Measurements from ENCODE around the gene FAM174B.

FAM174B gene

GRCh38 chr15:92651877-92652575 lies 3.5 kb downstream of the FAM174B start:
- no peak overlapping the region for H3K27ac ChIP-seq (ENCODE audit: low read depth, low read length)
- no peaks in the 10 kb centered on the region for H3K9me3 ChIP-seq (ENCODE audit: low read length)
- H3K4me1 ChIP-seq (ENCODE audit: insufficient read depth, low read length): peaks cover 31% of the 10 kb centered on the region
- H3K27me3 ChIP-seq (ENCODE audit: control insufficient read depth in 1 of 2, insufficient read depth in 2 of 2, low read length in 2 of 2): no peaks in the 10 kb centered on the region
- no peak overlapping the region for H3K4me3 ChIP-seq (ENCODE audit: low read depth in 1 of 2, low read length in 2 of 2)
- H3K9ac ChIP-seq (ENCODE audit: low read length): no peak overlapping the region
- H3K36me3 ChIP-seq (ENCODE audit: insufficient read depth, low read length): no peaks in the 10 kb centered on the region

- Histone ChIP-seq H3K27me3 (ENCODE audit: control insufficient read depth in 1 of 2, insufficient read depth in 2 of 2, low read length in 2 of 2) (no peaks in the 10 kb centered on the region), H3K9ac (ENCODE audit: low read length) (no peak overlapping the region), H3K9me3 (ENCODE audit: low read length) (no peaks in the 10 kb centered on the region), H3K4me1 (ENCODE audit: insufficient read depth, low read length) (peaks cover 27% of the 10 kb centered on the region), H3K36me3 (ENCODE audit: insufficient read depth, low read length) (no peaks in the 10 kb centered on the region), H3K27ac (ENCODE audit: low read depth, low read length) (no peak overlapping the region), H3K4me3 (ENCODE audit: low read depth in 1 of 2, low read length in 2 of 2) (no peak overlapping the region)
These were observed 4.6 kb downstream of the FAM174B start for GRCh38 chr15:92650966-92651365.

DNA sequence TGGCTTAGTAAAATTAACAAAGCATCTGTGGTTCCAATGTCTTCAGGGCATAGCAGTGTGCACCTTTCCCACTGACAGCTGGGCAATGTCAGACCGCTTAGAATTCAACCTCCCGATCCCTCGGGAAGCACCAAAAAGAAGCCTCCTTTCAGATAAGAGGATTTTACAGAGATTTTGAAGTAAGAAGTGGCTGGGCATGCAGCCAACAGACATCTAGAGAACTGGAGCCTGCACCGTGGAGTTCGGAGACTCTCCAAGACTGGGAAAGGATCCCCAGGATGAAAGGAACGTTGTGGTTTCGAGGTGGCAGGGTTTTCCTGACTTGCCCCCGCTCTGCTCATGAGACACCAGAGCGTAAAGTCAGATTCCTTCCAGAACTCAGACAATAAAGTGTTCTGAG lies 5.3 kb downstream of the FAM174B start:
- Histone ChIP-seq H3K36me3 (ENCODE audit: insufficient read depth, low read length) (no peaks in the 10 kb centered on the region), H3K9me3 (ENCODE audit: low read length) (no peaks in the 10 kb centered on the region), H3K27me3 (ENCODE audit: control insufficient read depth in 1 of 2, insufficient read depth in 2 of 2, low read length in 2 of 2) (no peaks in the 10 kb centered on the region), H3K9ac (ENCODE audit: low read length) (no peak overlapping the region), H3K27ac (ENCODE audit: low read depth, low read length) (no peak overlapping the region), H3K4me1 (ENCODE audit: insufficient read depth, low read length) (peaks cover 25% of the 10 kb centered on the region), H3K4me3 (ENCODE audit: low read depth in 1 of 2, low read length in 2 of 2) (no peak overlapping the region)

- Histone ChIP-seq H3K9me3 (ENCODE audit: low read length) (no peaks in the 10 kb centered on the region), H3K36me3 (ENCODE audit: insufficient read depth, low read length) (no peaks in the 10 kb centered on the region), H3K27ac (ENCODE audit: low read depth, low read length) (no peak overlapping the region), H3K9ac (ENCODE audit: low read length) (no peak overlapping the region), H3K27me3 (ENCODE audit: control insufficient read depth in 1 of 2, insufficient read depth in 2 of 2, low read length in 2 of 2) (no peaks in the 10 kb centered on the region), H3K4me1 (ENCODE audit: insufficient read depth, low read length) (peaks cover 15% of the 10 kb centered on the region), H3K4me3 (ENCODE audit: low read depth in 1 of 2, low read length in 2 of 2) (no peak overlapping the region)
These were observed 7.2 kb downstream of the FAM174B start for GRCh38 chr15:92648190-92648875.

DNA sequence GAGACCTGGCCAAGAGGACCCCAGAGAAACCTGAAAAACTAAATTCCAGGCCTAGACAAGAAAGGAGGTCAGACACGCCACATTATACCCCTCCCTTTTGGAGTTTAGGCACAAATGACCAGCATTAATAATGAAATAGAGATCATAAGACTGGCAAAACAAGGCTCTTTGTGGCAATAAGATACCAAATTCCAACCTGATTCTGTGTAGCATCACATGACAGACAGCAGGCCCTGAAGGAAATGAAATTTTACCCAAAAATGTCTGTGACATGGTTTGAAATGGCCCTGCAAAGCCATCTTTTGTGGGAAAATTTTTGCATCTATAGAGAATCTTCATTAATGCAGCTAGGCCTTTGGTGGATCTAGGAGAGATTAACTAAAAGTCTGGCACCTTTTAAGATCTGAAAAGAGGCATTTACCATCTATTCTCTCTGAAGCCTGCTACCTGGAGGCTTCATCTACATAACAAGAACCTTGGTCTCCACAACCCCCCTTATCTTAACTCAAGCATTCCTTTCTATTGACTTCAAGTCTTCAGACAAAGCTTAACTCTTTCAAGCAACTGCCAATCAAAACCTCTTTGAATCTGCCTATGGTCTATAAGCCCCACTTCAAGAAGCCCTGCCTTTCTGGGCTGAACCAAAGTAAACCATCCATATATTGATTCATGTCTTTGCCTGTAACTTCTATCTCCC lies 8.0 kb downstream of the FAM174B start:
- H3K9ac ChIP-seq (ENCODE audit: low read length): no peak overlapping the region
- no peaks in the 10 kb centered on the region for H3K36me3 ChIP-seq (ENCODE audit: insufficient read depth, low read length)
- no peaks in the 10 kb centered on the region for H3K9me3 ChIP-seq (ENCODE audit: low read length)
- no peaks in the 10 kb centered on the region for H3K27me3 ChIP-seq (ENCODE audit: control insufficient read depth in 1 of 2, insufficient read depth in 2 of 2, low read length in 2 of 2)
- H3K27ac ChIP-seq (ENCODE audit: low read depth, low read length): no peak overlapping the region
- no peak overlapping the region for H3K4me3 ChIP-seq (ENCODE audit: low read depth in 1 of 2, low read length in 2 of 2)
- peaks cover 12% of the 10 kb centered on the region for H3K4me1 ChIP-seq (ENCODE audit: insufficient read depth, low read length)

DNA sequence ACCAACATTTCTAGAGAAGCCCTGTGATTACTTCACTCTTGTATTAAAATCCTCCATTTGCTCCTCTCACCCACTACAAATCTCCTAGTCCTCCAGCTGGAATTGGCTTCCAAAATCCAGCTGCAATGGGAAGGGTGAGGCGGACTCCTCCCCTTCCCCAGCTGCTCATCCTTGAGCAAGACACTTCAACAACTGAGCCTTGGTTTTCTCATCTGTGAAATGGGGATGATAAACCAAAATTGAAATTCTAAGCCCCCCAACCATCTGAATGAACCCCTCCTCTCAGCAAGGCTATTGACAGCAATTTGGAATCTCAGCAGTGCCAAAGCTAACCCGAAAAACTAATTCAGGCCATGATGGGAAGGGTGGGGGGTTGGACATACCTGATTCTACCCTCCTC lies 9.4 kb downstream of the FAM174B start:
- H3K4me3 ChIP-seq (ENCODE audit: low read depth in 1 of 2, low read length in 2 of 2): no peak overlapping the region
- no peaks in the 10 kb centered on the region for H3K36me3 ChIP-seq (ENCODE audit: insufficient read depth, low read length)
- H3K9me3 ChIP-seq (ENCODE audit: low read length): no peaks in the 10 kb centered on the region
- H3K4me1 ChIP-seq (ENCODE audit: insufficient read depth, low read length): peaks cover 7% of the 10 kb centered on the region
- no peak overlapping the region for H3K9ac ChIP-seq (ENCODE audit: low read length)
- H3K27ac ChIP-seq (ENCODE audit: low read depth, low read length): no peak overlapping the region
- no peaks in the 10 kb centered on the region for H3K27me3 ChIP-seq (ENCODE audit: control insufficient read depth in 1 of 2, insufficient read depth in 2 of 2, low read length in 2 of 2)

DNA sequence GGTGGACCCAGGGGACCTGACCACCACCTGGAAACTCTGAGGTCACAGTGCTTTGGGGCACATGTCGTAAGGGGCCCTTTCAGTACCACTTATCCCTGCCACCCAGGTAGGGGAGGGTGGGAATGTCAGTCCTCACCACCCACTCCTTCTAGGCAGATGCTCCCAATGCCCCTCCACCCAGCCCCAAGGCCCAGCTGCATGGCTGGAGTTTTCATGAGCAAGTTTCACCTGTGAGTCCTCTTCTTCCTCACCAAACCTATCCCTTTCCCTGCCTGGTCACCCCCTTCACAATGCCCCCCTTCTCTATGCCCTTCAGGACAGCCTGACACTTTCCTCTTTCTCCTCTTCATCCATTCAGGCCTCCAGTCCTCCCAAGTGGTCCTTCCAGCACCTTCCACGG lies 9.8 kb downstream of the FAM174B start:
- H3K27ac ChIP-seq (ENCODE audit: low read depth, low read length): no peak overlapping the region
- peaks cover 7% of the 10 kb centered on the region for H3K4me1 ChIP-seq (ENCODE audit: insufficient read depth, low read length)
- H3K36me3 ChIP-seq (ENCODE audit: insufficient read depth, low read length): no peaks in the 10 kb centered on the region
- no peaks in the 10 kb centered on the region for H3K9me3 ChIP-seq (ENCODE audit: low read length)
- no peak overlapping the region for H3K9ac ChIP-seq (ENCODE audit: low read length)
- H3K4me3 ChIP-seq (ENCODE audit: low read depth in 1 of 2, low read length in 2 of 2): no peak overlapping the region
- H3K27me3 ChIP-seq (ENCODE audit: control insufficient read depth in 1 of 2, insufficient read depth in 2 of 2, low read length in 2 of 2): no peaks in the 10 kb centered on the region

DNA sequence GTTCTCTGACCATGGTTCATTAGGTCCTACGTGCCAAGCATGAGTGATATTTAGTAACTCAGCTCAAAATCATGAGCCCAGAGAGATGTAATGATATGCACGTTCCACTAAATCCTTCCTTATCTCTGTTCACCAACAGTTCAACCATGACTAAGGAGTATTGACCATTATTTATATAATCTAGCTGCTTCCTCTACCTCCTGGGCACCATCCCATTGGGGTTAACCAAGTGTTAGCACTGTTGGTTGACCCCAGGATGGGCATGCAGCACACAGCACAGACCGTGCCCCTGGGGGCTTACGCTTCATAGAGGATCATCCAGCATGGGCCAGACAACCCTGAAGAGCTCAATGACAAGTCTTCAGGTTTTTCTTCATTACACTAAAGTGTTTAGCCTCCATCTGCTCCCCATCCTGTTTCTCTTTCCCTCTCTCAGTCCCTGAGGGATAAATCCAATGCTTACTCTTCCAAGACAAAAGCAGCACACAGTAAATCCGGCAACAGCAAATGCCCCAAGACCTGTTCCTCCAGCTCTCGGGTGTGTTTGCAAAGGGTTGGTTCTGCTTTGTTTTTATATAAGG lies 10.4 kb downstream of the FAM174B start:
- Histone ChIP-seq H3K27me3 (ENCODE audit: control insufficient read depth in 1 of 2, insufficient read depth in 2 of 2, low read length in 2 of 2) (no peaks in the 10 kb centered on the region), H3K9ac (ENCODE audit: low read length) (no peak overlapping the region), H3K27ac (ENCODE audit: low read depth, low read length) (no peak overlapping the region), H3K4me3 (ENCODE audit: low read depth in 1 of 2, low read length in 2 of 2) (no peak overlapping the region), H3K36me3 (ENCODE audit: insufficient read depth, low read length) (no peaks in the 10 kb centered on the region), H3K4me1 (ENCODE audit: insufficient read depth, low read length) (peaks cover under 1% of the 10 kb centered on the region), H3K9me3 (ENCODE audit: low read length) (no peaks in the 10 kb centered on the region)

DNA sequence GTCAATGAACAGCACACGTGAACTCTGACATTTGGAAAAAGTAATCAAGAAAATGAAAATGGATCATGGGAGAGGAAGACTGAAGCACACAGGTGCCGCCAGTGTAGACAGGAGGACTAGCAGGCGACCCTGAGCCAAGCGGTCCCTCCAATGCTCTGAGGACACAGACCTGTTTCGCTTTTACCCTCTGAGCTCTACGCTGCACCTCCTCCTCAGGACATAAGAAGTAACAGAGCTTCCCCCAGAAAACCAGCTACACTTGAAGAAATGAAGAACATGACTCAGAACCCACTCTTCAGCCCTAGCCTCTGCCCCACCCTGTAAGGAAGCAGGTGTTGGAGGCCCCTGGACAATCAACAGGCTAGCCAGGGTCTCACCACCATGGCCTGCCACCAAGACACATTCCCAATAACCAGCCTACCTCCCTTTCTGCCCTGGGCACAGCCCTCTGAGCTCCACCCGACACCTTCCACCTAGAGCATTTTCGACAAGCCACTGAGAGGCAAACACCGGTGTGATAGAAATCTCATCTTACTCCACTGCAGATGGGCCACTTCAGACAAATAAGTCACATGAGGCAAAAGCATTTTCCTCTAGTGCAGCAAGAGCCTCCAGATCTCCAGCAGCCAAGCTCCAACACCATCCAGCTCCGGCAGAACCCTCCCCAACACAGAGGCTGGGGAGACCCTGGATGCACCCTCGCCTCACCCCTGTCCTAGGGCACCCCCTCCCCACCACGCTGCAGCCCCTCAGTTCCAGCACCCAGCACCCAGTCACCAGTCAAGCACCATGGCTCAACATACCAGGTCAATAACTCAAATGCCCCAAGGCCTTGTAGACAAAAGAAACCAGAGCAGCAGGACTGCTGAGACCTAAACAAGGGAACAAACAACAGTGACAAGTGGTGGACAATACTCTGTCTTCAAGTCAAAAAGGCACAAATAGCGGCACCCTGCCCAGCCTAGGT lies 11.4 kb downstream of the FAM174B start:
- Histone ChIP-seq H3K4me3 (ENCODE audit: low read depth in 1 of 2, low read length in 2 of 2) (no peak overlapping the region), H3K9me3 (ENCODE audit: low read length) (no peaks in the 10 kb centered on the region), H3K36me3 (ENCODE audit: insufficient read depth, low read length) (no peaks in the 10 kb centered on the region), H3K27ac (ENCODE audit: low read depth, low read length) (no peak overlapping the region), H3K9ac (ENCODE audit: low read length) (no peak overlapping the region), H3K27me3 (ENCODE audit: control insufficient read depth in 1 of 2, insufficient read depth in 2 of 2, low read length in 2 of 2) (no peaks in the 10 kb centered on the region), H3K4me1 (ENCODE audit: insufficient read depth, low read length) (peaks cover under 1% of the 10 kb centered on the region)

- H3K36me3 ChIP-seq (ENCODE audit: insufficient read depth, low read length): no peaks in the 10 kb centered on the region
- peaks cover 34% of the 10 kb centered on the region for H3K4me1 ChIP-seq (ENCODE audit: insufficient read depth, low read length)
- H3K9me3 ChIP-seq (ENCODE audit: low read length): no peaks in the 10 kb centered on the region
- H3K27me3 ChIP-seq (ENCODE audit: control insufficient read depth in 1 of 2, insufficient read depth in 2 of 2, low read length in 2 of 2): no peaks in the 10 kb centered on the region
- H3K4me3 ChIP-seq (ENCODE audit: low read depth in 1 of 2, low read length in 2 of 2): no peak overlapping the region
- no peak overlapping the region for H3K9ac ChIP-seq (ENCODE audit: low read length)
- H3K27ac ChIP-seq (ENCODE audit: low read depth, low read length): no peak overlapping the region
These were observed 16.7 kb downstream of the FAM174B start for GRCh38 chr15:92638709-92639365.
